NK-92 treated with Interleukin-12 subunit alpha and Interleukin-12 subunit beta, amount 100 ng/mL, for 24 hours (cell line): Measurements from ENCODE around the gene PNKD.
A peak's percentile ranks its signal among the peaks of the same experiment; 100 is the strongest.
"Not testable (repeated sequence)": the region's sequence is repeated elsewhere in the genome, so short reads cannot be mapped to it uniquely, and the experiment has no call there.

Experiments used
- DNase-seq: peaks from one replicate; lab custom pipeline; 2025; lab: John Stamatoyannopoulos, UW

PNKD gene

DNA sequence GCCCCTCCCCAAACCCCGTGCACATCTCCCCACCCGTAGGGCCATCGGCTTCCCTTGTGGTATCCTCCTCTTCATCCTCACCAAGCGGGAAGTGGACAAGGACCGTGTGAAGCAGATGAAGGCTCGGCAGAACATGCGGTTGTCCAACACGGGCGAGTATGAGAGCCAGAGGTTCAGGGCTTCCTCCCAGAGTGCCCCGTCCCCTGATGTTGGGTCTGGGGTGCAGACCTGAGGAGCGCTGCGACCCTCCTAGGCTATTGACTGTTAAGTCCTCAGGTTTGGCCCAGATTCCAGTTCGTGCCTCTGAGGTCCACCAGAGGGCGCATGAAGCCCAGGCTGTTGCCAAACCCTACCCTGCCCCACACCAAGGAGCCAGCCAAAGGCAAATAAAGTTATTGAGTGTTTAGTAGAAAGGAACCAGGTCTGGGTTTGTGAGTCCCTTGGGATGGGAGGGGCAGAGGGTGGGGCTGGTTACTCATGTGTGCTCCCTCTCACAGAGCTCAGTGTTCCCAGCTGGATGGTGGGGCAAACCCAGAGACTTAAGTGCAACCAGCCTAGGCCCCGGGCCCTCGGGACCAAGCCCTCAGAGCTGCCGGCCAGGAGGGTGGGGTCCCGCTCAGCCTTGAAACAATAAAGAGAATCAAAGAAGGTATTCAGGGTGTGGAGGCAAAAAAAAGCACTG, 2.4 kb downstream of the PNKD start:
- DNase-seq: peak; percentile 36

DNA sequence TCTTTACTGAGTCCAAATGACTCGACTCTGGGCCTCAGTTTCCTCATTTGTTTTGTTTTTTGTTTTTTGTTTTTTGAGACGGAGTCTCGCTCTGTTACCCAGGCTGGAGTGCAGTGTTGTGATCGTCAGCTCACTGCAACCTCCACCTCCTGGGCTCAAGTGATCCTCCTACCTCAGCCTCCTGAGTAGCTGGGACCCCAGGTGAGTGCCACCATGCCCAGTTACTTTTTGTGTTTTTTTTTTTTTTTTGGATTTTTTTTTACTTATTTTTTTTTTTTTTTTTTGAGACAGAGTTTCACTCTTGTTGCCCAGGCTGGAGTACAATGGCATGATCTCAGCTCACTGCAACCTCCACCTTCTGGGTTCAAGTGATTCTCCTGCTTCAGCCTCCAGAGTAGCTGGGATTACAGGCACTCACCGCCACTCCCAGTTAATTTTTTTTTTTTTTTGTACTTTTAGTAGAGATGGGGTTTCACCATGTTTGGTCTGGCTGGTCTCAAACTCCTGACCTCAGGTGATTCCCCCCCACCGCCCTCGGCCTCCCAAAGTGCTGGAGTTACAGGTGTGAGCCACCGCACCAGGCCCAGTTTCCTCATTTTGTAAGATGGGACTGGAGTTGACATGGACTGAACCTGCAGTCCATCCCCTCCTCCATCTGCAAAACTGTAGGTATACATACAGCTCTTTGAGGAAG, 3.0 kb downstream of the PNKD start:
- not testable (repeated sequence) for DNase-seq

DNA sequence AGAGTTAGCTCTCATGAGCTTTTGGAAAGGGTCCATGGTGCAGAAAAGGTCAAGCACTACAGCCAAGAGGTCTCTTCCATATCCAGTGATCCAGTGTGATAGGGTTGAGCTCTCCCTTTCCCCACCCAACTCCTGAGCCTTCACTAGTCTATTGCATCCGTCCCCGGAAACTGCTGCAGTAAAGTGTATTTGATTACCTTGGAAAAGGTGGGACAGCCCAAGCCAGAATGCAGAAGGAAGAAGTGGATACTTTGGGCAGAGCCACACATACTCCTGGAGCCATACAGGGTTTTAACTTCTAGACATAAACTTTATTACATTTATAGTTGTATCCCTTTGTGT, 3.6 kb downstream of the PNKD start:
- no peak for DNase-seq

DNA sequence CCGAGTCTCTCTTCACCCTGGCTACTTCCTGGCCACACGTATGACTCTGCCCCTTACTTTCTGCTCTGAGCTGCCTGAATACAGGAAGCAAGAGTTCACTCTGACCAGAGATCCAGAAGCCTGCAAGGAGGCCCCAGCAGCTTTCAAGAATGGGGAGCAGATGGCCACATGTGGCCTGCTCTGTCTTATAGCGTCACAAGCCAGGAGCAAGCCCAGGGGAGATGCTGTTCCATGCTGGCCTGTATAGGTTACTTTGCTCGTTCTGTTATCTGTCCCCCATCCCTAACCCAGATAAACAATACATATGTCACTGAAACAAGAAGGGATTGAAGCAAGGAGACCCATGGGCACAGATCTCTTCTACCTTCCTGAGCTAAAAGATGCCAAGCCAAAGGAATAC, 4.3 kb downstream of the PNKD start:
- no peak for DNase-seq

DNA sequence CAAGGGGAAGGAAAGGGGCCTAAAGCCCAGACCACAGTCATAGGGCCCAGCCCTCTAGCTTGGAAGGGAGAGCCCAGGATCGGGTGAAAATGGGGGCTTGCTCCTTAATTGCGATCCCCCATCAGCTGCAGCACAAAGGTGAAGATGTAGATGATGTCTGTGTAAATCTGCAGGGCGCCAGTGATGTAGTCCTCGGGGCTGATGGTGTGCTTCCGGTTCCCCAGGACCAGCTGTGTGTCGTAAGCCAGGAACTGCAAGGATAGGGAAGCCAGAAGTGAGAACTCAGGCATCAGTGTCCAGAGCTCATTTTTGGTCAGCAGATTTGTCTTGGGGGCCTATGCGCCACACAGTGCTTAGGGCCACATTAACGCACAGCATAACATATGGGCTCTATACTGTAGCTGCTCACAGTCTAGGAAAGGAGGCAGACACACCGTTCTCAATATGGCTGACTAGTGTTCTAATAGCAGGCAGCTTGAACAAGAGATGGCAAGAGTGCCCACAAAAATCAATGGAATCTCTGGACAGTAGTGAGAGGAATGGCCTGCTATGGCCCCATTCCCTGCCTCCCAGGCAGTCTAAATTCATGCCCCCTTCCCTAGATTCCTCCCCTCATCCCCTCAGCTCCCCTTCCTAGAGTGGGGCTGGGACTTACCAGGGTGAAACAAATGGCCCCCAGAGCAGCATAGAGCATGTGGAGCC, 5.2 kb downstream of the PNKD start:
- no peak for DNase-seq

DNA sequence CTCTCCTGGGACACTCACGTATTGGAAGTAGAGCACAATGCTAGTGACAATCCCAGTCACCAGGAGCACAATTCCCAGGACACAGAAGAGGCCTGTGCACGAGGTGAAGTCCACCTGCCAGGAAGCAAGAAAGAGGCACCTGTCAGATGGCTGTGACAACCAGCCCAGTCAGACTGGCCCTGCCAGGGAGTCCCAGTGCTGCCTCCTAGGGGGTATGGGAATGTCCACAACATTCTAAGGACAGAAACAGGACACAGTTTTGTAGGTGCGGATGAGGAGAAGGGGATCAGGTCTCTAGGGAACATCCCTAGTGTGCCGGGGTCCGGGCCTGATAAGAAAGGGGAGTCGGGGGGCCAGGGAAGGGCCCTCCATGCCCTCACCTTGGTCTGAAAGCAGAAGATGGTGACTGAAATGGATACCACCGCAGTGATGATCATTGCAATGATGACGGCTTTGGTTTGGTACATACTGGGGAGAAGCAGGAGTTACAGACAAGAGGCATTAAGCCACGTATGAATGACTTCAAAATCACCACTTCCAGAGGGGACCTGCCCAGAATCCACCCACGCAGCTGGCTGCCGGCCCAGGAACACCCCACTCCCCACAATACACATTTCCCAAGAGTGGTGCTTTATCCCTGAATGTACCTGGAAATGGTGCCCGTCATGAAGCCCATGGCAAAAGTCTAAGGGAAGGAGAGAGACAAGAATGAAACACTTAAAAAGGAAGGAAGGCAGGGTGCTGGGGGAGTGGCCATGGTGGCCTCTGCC, 6.9 kb downstream of the PNKD start:
- no peak for DNase-seq

DNA sequence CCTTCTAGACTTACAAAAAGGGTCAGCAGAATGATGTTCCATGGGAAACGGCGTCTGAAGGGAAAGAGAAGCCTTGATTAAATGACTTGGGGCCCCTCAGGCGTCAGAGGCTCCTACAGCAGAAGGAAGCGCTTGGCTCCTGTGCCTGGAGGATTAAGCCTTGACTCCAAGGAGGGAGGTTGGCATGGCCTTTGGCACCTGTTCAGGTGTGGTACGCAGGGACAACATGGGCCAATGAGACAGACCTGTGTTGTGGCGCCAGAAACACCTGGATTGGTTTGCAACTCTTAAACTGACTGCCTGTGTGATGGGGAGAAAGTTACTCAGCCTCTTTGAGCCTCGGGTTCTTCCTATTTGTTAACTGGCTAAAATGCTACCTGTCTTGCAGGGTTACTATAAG, 7.6 kb downstream of the PNKD start:
- DNase-seq: no peak

DNA sequence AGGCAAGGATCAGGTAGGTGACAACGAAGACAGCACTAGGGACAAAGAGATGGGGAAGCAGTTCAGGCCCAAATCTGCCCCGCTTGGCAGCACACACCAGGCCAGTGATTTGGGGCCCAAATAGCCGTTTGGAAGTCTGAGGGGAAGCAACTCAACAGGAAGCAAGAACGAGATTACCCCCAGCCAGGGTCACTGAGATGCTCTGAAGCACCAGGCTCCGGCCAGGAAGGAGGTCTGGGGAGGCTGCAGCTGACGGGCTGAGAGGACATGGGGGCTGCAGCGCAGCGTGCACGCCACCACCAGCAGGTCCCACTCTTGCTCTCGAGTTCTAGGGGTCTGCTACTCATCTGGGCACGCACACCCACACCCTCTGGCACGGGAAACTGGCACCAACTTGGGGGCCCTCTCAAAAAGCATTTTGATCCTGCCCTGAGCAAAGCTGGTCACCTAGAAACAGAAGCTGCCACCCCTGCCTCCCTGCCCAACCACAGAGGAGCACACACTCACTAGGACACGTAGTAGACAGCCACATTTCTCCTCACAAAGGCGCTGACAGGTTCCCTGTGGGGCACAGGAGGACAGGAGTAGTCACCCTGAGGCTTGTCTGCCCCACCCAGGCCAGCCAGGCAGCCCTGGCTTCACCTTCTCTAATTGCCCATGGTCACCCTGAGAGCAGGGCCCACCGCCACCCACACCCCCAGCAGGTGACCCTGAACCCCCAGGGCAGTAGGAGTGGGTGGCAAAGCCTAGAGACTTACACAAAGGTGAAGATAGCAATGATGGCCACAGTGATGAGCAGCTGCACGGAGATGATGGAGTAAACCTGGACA, 8.4 kb downstream of the PNKD start:
- DNase-seq: no peak

DNA sequence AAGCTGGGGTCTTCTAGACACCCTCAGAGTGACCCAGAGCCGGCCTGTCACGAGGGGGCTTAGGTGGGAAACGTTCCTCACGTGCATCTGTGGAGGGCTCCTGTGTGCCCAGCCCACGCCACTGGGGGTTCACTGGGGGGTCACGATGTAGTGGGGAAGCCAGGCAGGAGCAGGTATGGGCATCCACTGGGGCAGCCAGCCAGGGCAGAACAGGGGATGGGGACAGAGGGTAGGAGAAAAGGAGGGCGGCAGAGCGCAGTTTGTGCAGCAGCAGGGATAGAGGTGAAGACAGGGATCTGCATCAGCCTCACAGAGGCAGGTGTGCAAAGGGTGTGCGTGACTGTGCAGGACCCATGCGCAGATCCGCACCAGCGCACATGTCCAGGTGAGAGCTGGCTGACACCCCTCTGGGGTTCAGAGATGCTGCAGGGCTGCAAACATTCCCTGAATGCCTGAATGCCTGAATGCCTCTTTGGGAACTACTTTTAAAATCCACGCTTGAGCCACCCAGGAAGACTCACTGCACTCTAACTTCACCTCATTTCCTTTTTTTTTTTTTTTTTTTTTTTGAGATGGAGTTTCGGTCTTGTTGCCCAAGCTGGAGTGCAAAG, 10.0 kb downstream of the PNKD start:
- no peak for DNase-seq

DNA sequence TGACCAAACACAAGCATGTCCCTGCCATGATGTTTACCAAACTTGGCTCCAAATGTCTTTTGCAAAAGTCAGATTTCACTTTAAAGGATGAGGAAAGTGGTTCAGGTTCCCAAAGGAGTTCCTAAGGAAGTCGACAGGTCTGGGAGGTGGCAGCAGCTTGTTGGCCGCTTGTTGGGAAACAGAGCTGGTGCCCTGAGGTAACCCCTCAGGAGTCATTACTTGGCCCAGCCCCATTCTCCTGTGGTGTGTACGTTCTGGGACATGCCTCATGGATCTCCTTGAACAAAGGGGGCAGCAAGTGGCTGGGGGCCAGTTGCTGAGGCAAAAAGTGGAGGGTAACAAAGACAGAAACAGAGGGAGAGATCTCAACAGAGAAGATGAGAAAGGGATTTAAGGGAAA, 11.1 kb downstream of the PNKD start:
- no peak for DNase-seq

DNA sequence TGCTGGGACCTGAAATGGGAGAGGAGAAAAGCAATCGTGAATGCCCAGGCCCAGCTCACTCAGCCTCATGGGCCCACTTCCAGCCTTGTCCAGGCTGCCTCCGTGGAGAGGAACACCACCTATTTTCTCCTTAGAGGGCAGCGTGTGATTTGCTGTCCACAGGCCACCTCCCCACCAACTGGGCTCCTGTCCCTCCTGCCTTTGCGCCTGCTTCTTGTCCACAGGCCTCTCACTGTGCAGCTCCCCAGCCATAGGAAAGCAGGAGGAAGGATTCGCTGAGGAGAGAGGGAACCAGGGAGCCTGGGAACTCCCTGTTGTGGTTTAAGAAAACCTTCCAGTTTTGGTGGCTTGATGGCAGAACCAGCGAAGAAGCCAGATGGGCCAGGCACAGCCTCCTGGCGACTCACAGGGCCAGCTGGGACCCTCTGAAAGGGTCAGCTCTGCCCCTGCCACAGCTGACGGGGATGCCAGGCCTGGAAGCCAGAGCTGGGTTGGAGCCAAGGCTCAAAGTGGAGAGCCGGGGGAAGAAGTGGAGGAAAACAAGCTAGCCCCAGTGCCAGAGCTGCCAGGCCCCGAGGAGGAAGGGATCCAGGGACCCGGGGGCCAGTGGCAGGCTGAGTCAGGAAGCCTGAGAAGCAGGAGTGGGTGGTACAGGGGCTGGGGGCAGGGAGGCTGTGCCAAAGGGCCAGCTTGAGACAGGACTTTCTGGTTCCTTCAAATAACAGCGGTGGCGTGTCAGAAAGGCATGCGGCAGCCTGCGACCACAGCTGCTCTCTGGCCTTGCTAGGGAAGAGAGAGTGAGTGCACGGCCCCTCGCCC, 12.1 kb downstream of the PNKD start:
- no peak for DNase-seq

DNA sequence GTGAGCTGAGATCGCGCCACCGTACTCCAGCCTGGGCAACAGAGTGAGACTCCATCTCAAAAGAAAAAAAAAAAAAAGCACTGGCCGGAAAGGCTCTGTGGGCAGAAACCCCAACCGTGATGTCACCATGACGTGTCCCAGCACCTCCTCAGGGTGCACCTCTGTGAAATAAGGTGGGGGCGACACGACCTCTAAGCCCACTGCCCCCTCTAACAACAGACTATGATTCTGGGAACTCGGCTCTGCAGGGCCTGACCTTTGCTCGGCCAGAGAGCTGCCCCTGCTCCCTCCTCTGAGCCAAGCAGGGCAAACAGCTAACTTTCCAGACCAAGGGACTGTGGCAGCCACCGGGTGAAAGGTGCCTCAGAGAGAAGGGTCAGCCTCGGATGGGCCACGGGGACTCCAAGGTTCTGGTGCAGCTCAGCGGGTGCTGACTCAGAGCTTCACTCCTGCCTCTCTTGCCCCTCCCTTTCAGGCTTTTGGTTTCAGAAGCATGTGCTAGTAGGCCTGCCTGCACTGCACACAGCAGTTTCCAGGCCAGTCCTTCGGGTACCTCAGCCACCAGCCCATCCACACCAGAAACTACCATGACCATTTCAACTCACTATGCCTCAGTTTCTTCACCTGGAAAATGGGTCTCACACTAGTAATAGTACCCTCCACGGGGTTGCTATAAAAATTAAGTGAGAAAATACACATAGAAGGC, 13.9 kb downstream of the PNKD start:
- peak; percentile 44 for DNase-seq

DNA sequence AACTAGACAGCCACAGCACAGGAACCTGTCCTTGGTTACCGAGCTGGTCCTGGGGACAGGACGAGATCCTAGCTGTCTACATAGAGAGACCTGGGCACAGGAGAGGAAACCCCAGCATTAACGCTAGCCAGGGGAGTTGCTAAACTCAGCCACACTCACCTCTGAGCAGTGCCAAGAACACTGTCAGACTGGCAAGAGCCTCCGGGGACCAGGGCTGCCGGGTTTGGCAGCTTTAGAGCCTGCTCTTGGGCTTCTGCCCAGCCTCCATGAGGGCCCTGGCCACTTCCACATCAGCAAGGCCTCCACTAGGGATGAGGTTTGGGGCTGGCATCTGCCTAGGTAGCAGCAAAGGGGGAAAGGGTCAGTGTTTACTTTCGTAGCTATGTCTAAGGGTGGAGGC, 15.3 kb downstream of the PNKD start:
- no peak for DNase-seq

DNA sequence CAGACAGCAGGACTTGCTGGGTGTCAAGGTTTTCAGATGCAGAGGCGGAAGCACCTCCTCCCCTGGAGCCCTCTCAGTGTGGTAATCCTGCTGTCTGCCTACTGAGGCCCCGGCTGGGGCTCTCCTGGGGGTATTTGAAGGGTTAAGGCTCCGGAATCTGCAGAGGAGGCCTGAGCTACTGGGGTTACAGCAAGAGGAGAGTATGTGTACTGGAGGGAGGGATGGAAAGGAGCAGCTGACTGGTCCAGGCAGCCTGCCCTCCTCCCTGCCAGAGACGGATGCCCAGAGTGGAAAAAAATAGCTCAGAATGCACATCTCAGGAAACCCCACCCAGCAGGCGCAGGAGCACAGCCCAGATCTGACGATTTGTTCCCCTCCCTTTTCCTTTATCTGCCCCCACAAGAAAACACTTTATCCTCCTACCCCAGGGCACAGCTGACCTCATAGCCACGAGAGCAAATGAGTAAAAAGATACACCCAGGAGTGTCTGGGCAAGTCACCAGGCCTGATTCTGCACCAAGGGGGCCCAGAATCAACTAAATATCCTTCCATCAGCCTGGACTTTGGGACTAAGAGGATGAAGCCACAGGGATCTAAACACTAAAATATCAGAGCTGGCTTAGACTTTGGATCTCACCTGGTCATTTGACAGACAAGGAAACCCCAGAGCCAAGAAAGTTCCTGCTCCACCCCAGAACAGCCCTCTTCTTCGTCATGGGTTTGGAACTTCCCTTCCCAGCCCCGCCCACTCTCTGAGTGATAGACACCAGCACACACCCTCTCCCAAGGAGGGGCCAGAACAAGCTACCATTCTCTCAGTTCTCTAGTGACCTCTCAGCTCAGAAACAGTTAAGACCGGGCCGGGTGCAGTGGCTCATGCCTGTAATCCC, 16.5 kb downstream of the PNKD start:
- DNase-seq: peak; percentile 51

DNA sequence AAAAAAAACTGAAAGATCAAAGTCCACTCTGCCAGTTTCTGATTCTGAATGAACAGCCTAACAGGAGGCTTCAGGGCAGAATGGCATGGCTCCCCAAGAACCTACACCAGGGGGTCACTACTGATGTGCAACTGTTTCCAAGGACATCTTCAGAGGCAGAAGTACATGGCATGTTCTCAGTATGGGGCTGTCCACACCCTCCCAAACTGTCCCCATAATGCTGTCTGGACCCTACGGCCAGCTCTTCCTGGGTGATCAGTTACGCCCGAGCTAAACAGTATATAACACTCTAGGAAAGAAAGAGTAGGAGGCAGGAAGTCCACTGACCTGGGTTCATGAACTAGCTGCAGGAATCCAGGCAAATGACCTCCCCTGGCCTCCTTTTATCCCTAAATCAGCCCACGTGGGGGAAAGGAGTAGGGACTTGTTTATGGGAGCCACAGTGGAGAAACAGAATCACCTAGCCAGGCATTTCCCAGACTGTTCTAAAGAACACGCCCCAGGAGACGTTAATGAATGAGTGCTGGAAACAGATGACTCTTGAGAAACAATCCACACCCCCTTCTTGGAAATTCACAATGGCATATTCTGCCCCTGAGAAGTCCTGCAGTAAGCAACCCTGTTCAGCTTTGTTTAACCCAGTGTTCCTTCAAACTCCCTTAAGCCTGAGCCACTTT, 19.5 kb downstream of the PNKD start:
- no peak for DNase-seq

DNA sequence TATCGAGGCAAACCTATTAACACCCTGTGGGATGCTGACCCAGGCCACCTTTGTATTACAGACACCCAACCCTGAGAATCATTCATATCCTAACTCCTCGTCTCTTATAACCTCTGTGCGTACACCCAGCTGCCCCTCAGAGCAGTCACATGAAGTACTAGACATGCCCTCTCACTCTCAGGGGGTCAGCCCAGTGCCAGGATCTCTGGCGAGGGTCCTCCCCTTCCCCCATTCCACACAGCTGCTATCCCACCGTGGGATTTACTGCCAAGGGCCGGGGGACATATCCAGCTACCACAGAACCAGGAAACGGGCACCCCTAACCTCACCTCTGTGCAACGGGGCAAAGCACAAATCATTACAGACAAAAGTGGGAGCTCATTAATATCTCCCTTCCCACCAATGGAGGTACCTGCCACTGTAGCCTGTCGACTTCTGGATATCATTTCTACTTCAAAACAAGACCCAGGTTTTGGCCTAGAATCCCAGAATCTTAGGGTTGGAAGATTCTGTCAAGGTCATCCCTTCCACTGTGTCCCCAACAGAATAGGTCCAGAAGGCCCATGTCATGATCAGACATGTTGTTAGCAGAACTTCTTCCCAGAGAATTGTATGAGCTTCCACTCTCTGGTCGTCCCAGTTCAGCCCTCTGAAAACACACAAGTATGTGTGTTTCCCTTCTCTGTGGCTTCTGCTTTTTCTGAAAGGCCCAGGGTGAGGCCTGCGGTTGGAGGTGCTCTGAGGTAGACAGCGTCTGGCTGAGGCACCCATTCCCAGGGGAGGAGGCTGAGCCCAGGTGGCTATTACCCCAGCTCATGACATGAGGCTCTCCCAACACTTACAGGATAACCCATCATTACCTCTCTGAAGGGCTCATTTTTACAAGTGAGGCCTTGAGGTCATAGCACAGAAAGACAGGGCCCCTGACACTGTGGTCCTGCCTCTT, 20.3 kb downstream of the PNKD start:
- DNase-seq: no peak
